Measurements from ENCODE around the gene HMGN4.
A peak's percentile ranks its signal among the peaks of the same experiment; 100 is the strongest.
"Not testable (repeated sequence)": the region's sequence is repeated elsewhere in the genome, so short reads cannot be mapped to it uniquely, and the experiment has no call there.

Gene HMGN4

DNA sequence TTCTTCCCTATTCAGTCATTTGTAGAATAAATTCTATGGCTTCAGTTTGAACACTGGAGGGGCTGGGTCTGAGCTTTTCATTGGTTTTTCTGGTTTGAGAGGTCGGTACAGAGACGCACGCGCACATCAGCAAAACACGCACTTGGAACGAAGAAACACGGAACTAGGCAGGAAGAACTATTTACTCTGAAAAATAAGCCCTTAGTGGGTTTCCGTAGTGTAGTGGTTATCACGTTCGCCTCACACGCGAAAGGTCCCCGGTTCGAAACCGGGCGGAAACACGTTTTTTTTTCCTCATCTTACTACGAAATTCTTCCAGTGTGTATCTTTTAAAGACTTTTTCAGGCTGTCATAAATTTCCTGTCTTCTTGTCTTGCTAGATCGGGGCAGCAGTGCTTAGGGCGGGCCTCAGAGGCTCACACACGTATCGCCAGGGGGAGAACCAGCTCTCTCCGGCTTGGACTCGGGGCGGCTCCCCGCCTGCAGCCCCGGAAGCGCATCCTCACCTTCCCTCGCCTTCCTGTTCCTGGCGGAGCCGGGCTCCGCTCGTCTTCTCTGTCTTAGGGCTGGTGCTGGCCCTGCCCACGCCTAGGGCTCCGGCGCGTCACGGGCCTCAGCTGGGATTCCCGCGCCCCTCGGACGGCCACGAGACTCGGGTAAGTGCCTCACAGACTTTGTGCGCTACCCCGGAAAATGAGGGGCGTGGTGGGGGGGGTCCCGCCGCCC is at the start of gene HMGN4:
Gene HMGN4, plus strand, starts transcription at position 521 of the 726 bp plus-strand sequence. CDS start 6,841 bp downstream, outside the sequence.
- DNase-seq (ENCODE audit: low spot score), result peak; percentile 88

DNA sequence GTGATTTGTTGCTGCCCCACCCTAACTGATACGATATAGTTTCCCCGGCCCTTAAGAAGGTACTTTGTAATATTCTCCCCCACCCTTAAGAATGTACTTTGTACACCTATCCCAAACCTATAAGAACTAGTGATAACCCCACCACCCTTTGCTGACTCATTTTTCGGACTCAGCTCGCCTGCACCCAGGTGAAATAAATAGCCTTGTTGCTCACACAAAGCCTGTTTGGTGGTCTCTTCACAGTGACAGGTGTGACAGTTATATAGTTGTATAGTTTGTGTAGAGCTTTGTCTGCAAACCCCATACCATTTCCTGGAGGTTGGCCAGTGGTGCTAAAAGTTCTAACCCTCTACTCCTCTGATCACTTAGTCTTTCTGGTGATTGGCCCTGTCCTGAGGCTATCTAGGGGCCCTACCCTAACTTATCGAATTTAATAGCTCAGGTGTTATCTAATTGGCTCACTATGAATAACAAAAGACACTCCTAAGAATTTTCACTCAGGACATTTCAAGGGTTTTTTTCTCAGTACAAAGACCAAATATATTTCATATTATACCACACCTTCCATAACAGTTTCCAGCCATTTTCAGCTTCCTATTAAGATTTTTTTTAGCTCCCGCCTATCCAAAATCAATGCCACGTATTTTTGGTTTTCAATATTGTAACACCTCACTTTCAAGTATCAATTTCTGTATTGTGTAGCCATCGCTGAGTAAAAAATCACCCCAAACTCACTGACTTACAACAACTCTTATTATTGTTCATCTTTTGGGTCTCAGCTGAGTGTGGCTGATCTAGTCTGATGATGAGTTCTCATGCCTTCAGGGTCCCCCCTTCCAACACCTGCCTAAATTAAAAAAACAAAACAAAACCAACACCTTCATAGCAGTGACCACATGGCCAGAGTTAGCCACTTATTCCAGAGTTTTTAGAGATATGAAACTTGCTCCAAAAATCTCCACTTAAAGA is 47.9 kb upstream of the HMGN4 start:
- DNase-seq (ENCODE audit: low spot score), result no peak

DNA sequence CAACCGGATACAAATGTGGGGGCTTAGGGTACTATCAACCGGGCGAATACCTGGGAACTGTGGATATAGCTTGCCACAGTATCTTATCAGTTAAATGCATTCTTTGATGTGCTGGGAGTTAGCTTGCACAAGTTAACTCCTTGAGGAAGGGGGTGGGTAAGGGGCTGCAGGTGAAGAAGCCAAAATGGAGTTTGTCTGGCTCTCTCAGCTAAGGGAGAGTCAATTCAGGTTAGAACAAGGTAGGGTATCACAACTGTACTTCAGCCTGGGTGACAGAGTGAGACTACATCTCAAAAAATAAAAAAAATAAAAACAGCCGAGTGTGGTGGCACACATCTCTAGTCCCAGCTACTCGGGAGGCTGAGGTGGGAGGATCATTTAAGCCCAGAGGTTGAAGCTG is 46.6 kb upstream of the HMGN4 start:
- DNase-seq (ENCODE audit: low spot score), result no peak

- peak; percentile 27 for DNase-seq (ENCODE audit: low spot score)
These were observed 44.9 kb upstream of the HMGN4 start for GRCh38 chr6:26493258-26493657.

GRCh38 chr6:26494117-26494516 is 44.0 kb upstream of the HMGN4 start:
- DNase-seq (ENCODE audit: low spot score), result no peak

DNA sequence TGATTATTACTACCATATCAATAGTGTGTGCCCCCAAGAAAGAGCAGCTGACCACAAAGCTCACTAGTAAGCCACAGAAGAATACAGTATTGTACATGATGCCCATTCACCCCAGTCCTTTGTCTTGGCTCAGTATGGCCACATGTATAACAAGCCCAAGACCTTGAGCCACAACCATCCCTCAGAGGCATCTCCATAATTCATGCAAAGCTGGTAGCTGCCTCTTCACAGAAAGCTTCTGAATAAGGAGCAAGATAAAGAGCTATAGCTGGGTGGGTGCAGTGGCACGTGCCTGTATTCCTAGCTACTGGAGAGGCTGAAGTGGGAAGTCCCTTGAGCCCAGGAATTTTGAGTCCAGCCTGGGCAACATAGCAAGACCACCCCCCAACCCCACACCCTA is 42.9 kb upstream of the HMGN4 start:
- no peak for DNase-seq (ENCODE audit: low spot score)

- DNase-seq (ENCODE audit: low spot score), result no peak
These were observed 40.6 kb upstream of the HMGN4 start for GRCh38 chr6:26497610-26498009.

DNA sequence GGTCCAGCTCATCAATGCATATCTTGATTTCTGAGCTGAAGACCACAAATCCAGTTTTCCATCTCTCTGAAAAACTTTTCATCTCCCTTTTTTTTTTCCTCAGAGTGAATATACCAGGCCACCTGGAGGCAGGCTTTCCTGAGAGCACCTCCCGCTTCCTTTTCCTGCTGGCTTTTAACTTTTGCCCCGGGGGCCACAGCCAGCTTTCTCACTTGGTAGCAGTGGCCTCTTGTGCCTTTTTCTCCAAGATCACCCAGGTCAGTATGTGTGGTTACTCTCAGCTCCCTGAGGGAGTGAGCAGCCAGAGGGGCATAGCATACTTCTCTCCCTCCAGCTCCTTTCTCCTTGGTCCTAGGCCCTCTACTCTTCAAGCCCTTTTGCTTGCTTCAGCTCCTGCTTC is 38.1 kb upstream of the HMGN4 start, which contains the start of gene BTN1A1:
Gene BTN1A1, plus strand, starts transcription at position 202 of the 400 bp plus-strand sequence. CDS start 984 bp downstream, outside the sequence.
- no peak for DNase-seq (ENCODE audit: low spot score)

DNA sequence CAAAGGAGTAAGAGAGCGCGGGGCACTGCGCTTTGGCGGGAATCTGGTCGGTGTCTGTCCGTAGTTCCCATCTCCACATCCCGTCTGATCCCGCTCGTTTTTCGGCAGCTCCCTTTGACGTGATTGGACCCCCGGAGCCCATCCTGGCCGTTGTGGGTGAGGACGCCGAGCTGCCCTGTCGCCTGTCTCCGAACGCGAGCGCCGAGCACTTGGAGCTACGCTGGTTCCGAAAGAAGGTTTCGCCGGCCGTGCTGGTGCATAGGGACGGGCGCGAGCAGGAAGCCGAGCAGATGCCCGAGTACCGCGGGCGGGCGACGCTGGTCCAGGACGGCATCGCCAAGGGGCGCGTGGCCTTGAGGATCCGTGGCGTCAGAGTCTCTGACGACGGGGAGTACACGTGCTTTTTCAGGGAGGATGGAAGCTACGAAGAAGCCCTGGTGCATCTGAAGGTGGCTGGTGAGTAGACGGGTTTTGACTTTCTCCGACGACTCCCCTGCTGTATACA is 36.6 kb upstream of the HMGN4 start:
- peak; percentile 62 for DNase-seq (ENCODE audit: low spot score)

DNA sequence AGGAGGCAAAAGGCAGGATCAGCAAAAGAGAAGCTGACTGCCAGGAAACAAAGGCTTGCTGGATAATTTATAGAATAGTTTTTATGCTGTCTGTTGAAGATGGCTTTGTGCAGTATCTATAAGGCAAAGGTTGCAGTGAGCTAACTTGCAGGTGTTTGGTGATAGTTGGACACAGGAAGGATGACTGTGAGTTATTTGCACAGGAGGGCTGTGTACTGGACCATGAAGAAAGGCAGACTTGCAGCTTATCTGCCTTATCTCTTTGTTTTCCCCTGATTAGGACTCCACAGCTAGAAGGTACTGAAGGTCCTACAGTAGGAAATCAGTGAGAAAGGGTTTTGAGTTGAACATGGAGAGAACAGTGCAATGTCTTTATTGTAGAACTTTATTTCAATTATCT is 36.0 kb upstream of the HMGN4 start:
- no peak for DNase-seq (ENCODE audit: low spot score)

GRCh38 chr6:26502626-26503025 is 35.5 kb upstream of the HMGN4 start:
- no peak for DNase-seq (ENCODE audit: low spot score)

DNA sequence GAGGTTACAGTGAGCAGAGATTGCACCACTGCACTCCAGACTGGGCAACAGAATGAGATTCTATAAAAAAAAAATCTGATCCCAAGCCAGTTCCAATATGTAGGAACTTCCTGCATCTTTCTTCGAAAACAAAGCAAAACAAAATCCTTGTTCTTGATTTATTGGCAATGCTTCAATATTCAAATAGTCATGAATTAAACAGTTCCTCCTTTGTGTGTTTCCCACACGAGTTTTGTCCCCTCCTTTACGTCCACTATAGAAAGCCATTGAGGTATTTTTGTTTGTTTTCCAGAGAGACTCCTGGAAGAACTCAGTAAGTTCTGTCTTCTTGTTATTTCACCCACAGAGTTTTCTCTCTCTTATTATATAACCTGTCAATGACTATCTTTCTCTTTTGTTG is 30.5 kb upstream of the HMGN4 start:
- no peak for DNase-seq (ENCODE audit: low spot score)

GRCh38 chr6:26511033-26511432 is 27.1 kb upstream of the HMGN4 start:
- not testable (repeated sequence) for DNase-seq (ENCODE audit: low spot score)

DNA sequence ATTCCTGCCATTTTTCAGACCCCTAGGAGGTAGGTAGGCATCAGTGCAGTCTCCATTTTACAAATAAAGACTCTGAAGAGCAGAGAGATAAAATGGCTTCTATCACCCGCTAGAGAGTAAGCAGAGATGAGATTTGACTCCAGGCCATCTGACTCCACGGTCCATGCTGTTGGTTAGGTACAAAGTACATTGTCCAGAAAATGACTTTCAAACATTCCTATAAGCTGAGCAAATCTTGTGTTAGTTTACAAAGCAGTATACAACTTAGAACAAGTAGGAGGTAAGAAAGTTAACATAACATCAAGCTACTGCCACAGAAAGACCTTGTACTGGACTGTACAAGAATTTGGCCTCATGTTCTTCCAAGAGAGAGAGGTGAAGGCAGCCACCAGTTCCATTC is 23.2 kb upstream of the HMGN4 start:
- DNase-seq (ENCODE audit: low spot score), result no peak

DNA sequence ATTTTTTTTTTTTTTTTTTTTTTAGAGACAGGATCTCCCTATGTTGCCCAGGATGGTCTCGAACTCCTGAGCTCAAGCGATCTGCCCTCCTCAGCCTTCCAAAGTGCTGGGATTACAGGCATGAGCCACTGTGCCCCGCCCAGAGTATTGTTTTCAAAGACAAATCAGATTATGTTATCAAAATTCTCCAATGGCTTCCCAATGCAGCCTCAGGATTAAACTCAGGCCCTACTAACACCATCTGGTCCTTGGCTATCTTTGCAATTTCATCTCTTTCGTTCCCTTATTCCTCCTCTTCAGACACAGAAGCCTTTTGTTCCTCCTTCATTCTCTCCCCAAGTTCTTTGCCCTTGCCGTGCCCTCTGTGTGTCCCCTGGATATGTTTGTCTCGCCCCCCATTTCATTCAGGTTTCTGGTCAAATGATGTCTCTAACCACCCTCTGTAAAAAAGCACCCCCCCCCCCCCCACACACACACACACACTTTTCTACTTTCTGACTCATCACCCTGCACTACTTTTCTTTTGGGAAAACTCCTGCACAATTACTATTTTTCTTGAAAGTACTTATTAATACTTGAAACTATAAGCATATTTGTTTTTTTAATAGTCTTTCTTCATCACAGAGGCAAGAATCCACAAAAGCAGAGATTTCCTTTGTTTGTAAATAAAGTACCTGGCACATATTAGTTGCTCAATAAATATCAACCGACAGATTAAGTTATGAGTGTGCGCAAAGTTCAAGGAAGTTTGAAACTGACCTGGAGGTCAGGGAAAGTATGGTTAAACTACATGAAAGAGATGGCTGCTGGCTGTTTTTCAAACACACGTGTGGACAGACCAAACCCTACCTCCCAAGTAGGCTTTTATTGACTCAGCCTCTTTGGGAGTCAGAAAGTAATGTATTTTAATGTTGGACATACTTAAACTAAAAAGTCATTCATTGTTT is 21.4 kb upstream of the HMGN4 start:
- no peak for DNase-seq (ENCODE audit: low spot score)

GRCh38 chr6:26519359-26519758 is 18.8 kb upstream of the HMGN4 start:
- no peak for DNase-seq (ENCODE audit: low spot score)

- no peak for DNase-seq (ENCODE audit: low spot score)
These were observed 17.8 kb upstream of the HMGN4 start for GRCh38 chr6:26520237-26520849.

GRCh38 chr6:26520850-26521599 is 17.1 kb upstream of the HMGN4 start:
- DNase-seq (ENCODE audit: low spot score), result peak; percentile 97

- DNase-seq (ENCODE audit: low spot score), result peak; percentile 83
These were observed 16.4 kb upstream of the HMGN4 start for GRCh38 chr6:26521600-26522391.
